ENCODE data around the gene ID4.
"Not testable (repeated sequence)": the region's sequence is repeated elsewhere in the genome, so short reads cannot be mapped to it uniquely, and the experiment has no call there.

ID4 gene

DNA sequence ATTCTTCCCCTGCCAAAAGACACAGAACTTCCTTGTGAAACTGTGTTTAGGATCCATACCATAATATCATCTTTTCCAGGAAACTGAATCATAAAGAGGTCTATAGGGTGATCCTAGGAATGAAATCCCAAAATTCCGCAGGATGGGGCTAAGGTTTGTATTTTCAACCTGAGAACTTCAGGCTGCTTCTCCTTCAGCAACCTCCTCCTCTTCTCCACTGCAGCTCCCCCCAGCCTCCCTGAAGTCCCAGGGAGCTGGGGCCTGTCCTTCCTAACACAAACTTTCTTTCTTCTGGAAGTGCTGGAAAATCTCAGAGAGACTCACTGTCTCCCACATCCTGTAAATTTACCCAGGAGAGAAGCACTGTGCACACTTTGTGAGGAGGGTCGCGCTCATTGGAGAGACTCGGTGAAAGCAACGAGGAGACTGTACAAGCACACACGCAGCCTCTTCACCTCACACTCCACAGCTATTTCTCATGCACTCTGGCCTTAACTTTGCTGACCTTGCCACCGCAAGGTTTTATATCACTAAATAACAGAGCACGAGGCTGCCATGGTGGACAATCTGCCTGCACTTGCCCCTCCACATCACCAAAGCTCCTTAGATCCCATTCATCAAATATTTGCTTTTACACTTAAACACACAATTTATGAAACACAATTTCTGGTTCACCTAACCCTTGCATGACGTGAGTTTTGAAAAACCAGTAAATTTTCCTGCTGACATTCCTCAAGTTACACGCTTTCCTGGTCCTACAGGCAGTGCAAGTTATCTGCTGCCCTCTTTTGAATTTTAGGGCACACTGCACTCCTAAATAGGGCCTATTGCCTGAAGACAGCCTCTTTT, 14.3 kb downstream of the ID4 start:
- TF ChIP-seq, protein P1, sequence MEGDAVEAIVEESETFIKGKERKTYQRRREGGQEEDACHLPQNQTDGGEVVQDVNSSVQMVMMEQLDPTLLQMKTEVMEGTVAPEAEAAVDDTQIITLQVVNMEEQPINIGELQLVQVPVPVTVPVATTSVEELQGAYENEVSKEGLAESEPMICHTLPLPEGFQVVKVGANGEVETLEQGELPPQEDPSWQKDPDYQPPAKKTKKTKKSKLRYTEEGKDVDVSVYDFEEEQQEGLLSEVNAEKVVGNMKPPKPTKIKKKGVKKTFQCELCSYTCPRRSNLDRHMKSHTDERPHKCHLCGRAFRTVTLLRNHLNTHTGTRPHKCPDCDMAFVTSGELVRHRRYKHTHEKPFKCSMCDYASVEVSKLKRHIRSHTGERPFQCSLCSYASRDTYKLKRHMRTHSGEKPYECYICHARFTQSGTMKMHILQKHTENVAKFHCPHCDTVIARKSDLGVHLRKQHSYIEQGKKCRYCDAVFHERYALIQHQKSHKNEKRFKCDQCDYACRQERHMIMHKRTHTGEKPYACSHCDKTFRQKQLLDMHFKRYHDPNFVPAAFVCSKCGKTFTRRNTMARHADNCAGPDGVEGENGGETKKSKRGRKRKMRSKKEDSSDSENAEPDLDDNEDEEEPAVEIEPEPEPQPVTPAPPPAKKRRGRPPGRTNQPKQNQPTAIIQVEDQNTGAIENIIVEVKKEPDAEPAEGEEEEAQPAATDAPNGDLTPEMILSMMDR (IDR thresholded peaks at IDR 0.05; ENCODE audit: low read depth, low read length), result peak; percentile 99
- peak; percentile 46 for DNase-seq (ENCODE audit: extremely low read depth, low read depth)

DNA sequence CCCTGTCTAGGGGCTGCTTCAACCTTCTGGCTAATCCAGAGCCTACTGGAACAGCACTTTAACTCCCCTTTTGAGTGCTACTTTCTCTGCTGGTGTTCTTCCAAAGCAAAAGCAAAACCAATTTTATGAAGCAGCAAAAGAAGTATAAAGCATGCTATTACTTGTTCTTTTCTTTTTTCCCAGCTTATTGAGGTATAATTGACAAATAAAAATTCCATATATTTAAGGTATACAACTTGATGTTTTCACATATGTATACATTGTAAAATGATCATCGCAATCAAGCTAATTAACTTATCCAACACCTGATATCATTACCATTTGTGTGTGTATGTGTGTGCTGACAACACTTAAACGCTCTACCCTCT, 14.9 kb downstream of the ID4 start:
- TF ChIP-seq, protein P1 (IDR thresholded peaks at IDR 0.05; ENCODE audit: low read depth, low read length), result no peak
- DNase-seq (ENCODE audit: extremely low read depth, low read depth), result no peak

DNA sequence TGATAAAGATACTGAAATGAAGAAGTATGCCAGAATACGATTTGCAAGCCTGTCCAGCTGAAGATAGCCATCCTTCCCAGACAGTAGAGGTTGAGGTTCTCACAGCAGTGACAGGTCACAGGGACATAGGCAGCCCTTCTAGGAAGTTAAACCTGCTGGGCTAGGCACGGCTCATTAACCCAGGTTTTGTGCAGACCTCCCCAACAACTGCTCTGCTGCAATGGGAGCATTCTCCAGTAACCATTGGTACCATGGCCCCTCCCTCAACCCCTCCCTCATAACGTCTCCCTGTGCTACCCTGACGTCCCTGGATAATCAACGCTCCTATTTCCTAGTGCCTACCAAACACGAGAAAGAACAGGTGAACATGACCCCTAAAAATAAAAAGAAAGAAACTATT, 15.8 kb downstream of the ID4 start:
- DNase-seq (ENCODE audit: extremely low read depth, low read depth), result no peak
- TF ChIP-seq, protein P1 (IDR thresholded peaks at IDR 0.05; ENCODE audit: low read depth, low read length), result no peak

DNA sequence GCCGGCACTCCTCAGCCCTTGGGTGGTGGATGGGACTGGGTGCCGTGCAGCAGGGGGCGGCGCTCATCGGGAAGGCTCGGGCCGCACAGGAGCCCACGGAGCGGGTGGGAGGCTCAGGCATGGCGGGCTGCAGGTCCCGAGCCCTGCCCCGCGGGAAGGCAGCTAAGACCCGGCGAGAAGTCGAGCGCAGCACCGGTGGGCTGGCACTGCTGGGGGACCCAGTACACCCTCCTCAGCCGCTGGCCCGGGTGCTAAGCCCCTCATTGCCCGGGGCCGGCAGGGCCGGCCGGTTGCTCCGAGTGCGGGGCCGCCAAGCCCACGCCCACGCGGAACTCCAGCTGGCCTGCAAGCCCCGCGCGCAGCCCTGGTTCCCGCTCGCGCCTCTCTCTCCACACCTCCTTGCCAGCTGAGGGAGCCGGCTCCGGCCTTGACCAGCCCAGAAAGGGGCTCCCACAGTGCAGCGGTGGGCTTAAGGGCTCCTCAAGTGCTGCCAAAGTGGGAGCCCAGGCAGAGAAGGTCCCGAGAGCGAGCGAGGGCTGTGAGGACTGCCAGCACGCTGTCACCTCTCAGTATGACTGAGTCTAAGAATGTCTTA, 17.3 kb downstream of the ID4 start:
- not testable (repeated sequence) for DNase-seq (ENCODE audit: extremely low read depth, low read depth)

DNA sequence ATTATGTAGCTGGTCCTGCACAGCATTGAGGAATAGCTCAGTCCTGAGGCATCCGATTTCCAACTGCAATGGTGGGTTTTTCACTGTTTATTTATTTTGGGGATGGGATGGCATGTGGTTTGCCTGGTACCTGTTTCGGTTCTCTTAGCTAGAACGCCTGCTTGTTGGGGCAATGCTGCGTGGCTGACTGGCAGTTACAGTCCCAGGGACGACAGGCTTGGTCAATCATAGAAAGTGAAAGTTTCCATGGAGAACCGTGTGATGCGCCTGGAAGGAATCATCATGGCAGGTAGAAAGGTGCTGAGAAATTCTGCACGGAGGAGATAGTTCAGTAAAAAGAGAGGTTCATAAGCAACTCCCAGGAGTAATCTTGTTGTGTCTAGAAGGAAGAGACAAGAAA, 18.4 kb downstream of the ID4 start:
- TF ChIP-seq, protein P1 (IDR thresholded peaks at IDR 0.05; ENCODE audit: low read depth, low read length), result no peak
- DNase-seq (ENCODE audit: extremely low read depth, low read depth), result no peak

DNA sequence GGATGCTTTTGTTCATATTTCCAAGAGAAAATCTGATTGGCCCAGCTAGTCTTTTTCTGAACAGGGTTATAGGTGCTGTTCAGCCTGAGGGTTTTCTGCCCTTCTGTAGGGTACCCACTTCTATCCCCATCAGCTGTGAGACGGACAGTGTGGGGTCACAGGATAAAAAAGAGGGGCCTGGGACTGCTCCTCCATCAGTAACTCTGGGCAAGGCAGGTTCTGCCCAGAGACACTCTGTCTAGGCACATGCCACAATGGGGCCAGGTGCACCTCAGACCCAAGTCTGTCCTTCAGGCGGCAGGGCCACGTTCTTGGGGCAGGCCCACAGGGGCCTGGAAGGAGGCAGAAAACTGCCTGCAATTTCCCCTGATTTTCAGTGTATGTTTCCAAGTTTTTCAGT, 20.0 kb downstream of the ID4 start:
- no peak for DNase-seq (ENCODE audit: extremely low read depth, low read depth)
- TF ChIP-seq, protein P1 (IDR thresholded peaks at IDR 0.05; ENCODE audit: low read depth, low read length), result no peak

DNA sequence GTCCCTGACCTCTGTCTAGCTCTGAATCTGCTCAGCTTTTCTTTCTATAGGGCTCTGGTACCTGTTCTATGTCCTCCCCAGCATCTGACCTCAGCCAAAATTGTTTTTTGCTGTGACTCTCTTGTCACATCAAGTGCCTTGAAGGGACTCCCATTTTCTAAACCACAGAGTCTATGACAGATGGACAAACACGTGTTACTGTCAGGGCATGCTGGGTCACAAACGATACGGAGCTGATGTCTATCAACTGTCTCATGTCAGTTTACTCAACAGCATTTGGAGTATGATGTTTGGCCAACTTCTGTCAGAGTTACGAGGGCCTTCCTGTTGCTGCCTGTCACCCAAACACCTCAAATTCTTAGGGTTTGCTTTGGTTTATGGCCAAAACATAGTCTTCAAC, 20.5 kb downstream of the ID4 start:
- no peak for DNase-seq (ENCODE audit: extremely low read depth, low read depth)

More for the DNA sequence above, 20.5 kb downstream of the ID4 start:
- TF ChIP-seq, protein P1 (IDR thresholded peaks at IDR 0.05; ENCODE audit: low read depth, low read length), result no peak

Measured in AG09319 (cell line).